GM19240 (cell line): ENCODE measurements around the gene NAA60.
"Not testable (repeated sequence)": the region's sequence is repeated elsewhere in the genome, so short reads cannot be mapped to it uniquely, and the experiment has no call there.

ENCODE experiments used
- DNase-seq: peaks from one replicate; pipeline ENCODE4 v3.0.0; 2011; ENCODE audit warnings: low spot score; ENCODE audit not compliant: insufficient read length

The NAA60 gene

GRCh38 chr16:3461151-3461550, 17.7 kb downstream of the NAA60 start:
- no peak for DNase-seq

GRCh38 chr16:3465301-3465700, 21.8 kb downstream of the NAA60 start:
- DNase-seq: no peak

- no peak for DNase-seq
These were observed 22.6 kb downstream of the NAA60 start for GRCh38 chr16:3465911-3466584.

GRCh38 chr16:3467182-3467581, 23.7 kb downstream of the NAA60 start:
- DNase-seq: no peak

GRCh38 chr16:3467921-3468320, 24.4 kb downstream of the NAA60 start:
- no peak for DNase-seq

GRCh38 chr16:3468501-3468900, 25.0 kb downstream of the NAA60 start:
- no peak for DNase-seq

- no peak for DNase-seq
These were observed 26.3 kb downstream of the NAA60 start for GRCh38 chr16:3469736-3470135.

- DNase-seq: no peak
These were observed 27.2 kb downstream of the NAA60 start for GRCh38 chr16:3470723-3471122.

- no peak for DNase-seq
These were observed 28.2 kb downstream of the NAA60 start for GRCh38 chr16:3471518-3472176.

GRCh38 chr16:3472878-3473595, 29.6 kb downstream of the NAA60 start:
- DNase-seq: no peak

- DNase-seq: not testable (repeated sequence)
These were observed 30.1 kb downstream of the NAA60 start for GRCh38 chr16:3473596-3473943.

GRCh38 chr16:3474136-3474779, 30.8 kb downstream of the NAA60 start:
- DNase-seq: no peak

GRCh38 chr16:3474870-3475269, 31.4 kb downstream of the NAA60 start:
- not testable (repeated sequence) for DNase-seq

- no peak for DNase-seq
These were observed 32.3 kb downstream of the NAA60 start for GRCh38 chr16:3475604-3476375.

GRCh38 chr16:3476409-3476808, 32.9 kb downstream of the NAA60 start:
- no peak for DNase-seq

GRCh38 chr16:3478242-3478925, 34.9 kb downstream of the NAA60 start:
- DNase-seq: no peak

- no peak for DNase-seq
These were observed 36.3 kb downstream of the NAA60 start for GRCh38 chr16:3479654-3480216.

- DNase-seq: no peak
These were observed 37.6 kb downstream of the NAA60 start for GRCh38 chr16:3480901-3481695.
